Spleen (tissue), 11 donors: Measurements from ENCODE around the gene AGBL3. TPM values are rescaled to one million over a fixed set of nuclear protein-coding genes. Genes with fewer than 3 reads are reported as not detected.

Experiments
- DNase-seq: peaks from one replicate; pipeline ENCODE4 v3.0.0-alpha.2; 2020
- H3K27ac ChIP-seq, 8 donors: fragments of 200-600 bp; sonication (generic) in 7 of 8; 1 replicate in 4 of 8; 2 replicates in 4 of 8; pipeline versions ENCODE4 v1.5.0 to v1.8.0; 2016 to 2021; ENCODE audit warnings: inconsistent platforms in 4 of 8, mild to moderate bottlenecking in 4 of 8, moderate library complexity in 1 of 8
- H3K27me3 ChIP-seq, 7 donors: fragments of 200-600 bp; sonication (generic) in 6 of 7; replicated peaks in 1 of 7; 1 replicate in 4 of 7; 2 replicates in 3 of 7; pipeline versions ENCODE4 v1.5.0 to v1.8.0; 2016 to 2021; ENCODE audit warnings: inconsistent platforms in 3 of 7, mild to moderate bottlenecking in 1 of 7
- H3K36me3 ChIP-seq, 6 donors: fragments of 200-600 bp; sonication (generic) in 5 of 6; 1 replicate in 4 of 6; 2 replicates in 2 of 6; pipeline versions ENCODE4 v1.5.0 to v1.8.0; 2016 to 2021; ENCODE audit warnings: inconsistent platforms in 2 of 6
- H3K4me1 ChIP-seq, 6 donors: fragments of 200-600 bp; sonication (generic) in 5 of 6; 1 replicate in 3 of 6; 2 replicates in 3 of 6; pipeline versions ENCODE4 v1.5.0 to v1.8.0; 2016 to 2021; ENCODE audit warnings: inconsistent platforms in 3 of 6
- H3K4me3 ChIP-seq, 8 donors: fragments of 200-600 bp; sonication (generic) in 7 of 8; 1 replicate in 4 of 8; 2 replicates in 4 of 8; pipeline versions ENCODE4 v1.5.0 to v1.8.0; 2016 to 2021; ENCODE audit warnings: inconsistent platforms in 4 of 8, mild to moderate bottlenecking in 4 of 8, moderate library complexity in 2 of 8
- H3K9me3 ChIP-seq, 8 donors: fragments of 200-600 bp; sonication (generic) in 7 of 8; 1 replicate in 4 of 8; 2 replicates in 4 of 8; pipeline versions ENCODE4 v1.5.0 to v1.8.0; 2016 to 2021; ENCODE audit warnings: inconsistent platforms in 4 of 8
- POLR2A ChIP-seq, 3 donors: fragments of 450-650 bp; IDR thresholded peaks; one replicate each; pipeline ENCODE4 v1.5.1; 2017; ENCODE audit warnings: antibody characterized with exemption in 3 of 3, mild to moderate bottlenecking in 1 of 3
- POLR2AphosphoS5 ChIP-seq, 3 donors: sonication (generic); formaldehyde crosslinking; IDR thresholded peaks; one replicate each; pipeline ENCODE4 v1.5.1; 2017; ENCODE audit warnings: antibody characterized with exemption in 3 of 3
- WGBS, 5 donors: extraction: QIAGEN DNeasy Blood & Tissue Kit in 3 of 5; methylation state at CpG; one replicate each; pipeline versions ENCODE4 v1.1.5 to v1.1.7; 2013 to 2018; 5-methylcytosine and 5-hydroxymethylcytosine counted together
- intact Hi-C: fragments of 100-400 bp; cut with DNase I; formaldehyde crosslinking; loops from one replicate; pipeline ENCODE4 v1.15.0; 2023; ENCODE audit warnings: low total_unique reads
- polyA plus RNA-seq, 3 donors: library from polyadenylated mRNA; stranded (reverse); fragments of 200-250 nt; gene quantifications; one replicate each; pipeline ENCODE4 v1.2.1, GENCODE V29; 2013
- total RNA-seq, 7 donors: library from RNA; depleted of rRNA in 3 of 7; stranded (reverse); fragments of >200 nt in 3 of 7; fragmentation: NEBNext Ultra II Directional in 4 of 7; extraction: Animal tissue kit (Norgen Biotek cat#: 25700) in 4 of 7; gene quantifications; one replicate each; pipeline versions ENCODE4 v1.1.0 to v1.2.1, GENCODE V29; 2016 to 2021
- TF ChIP-seq, protein P1 (sequence below), 11 experiments: fragments of 200-600 bp in 7 of 11; fragments of 450-650 bp in 4 of 11; sonication (generic) in 4 of 11; IDR thresholded peaks in 8 of 11; conservative IDR thresholded peaks in 3 of 11; 1 replicate in 7 of 11; 2 replicates in 4 of 11; pipeline versions ENCODE4 v1.4.0 to v1.8.0; 2016 to 2021; ENCODE audit warnings: antibody characterized with exemption in 11 of 11, inconsistent platforms in 4 of 11, mild to moderate bottlenecking in 1 of 11
- donor health status: healthy with polysubstance abuse.
- donor health status: DM: no; HTN: no; CAD: no; lungs with moderate emphysema.
- donor health status: DM: no; HTN: no; CAD: no.
- donor health status: Bipolar disorder and iron deficiency.
- donor health status: healthy.
- donor health status: DM: no; HTN: no; CAD: no.
- donor health status: DM: yes; HTN: yes; CAD: no.

Gene AGBL3
- total and polyA plus RNA-seq, 10 donors: 1.2 to 12.9 (median 4.9) TPM

GRCh38 chr7:135094472-135095237, 108.3 kb downstream of the AGBL3 start:
- Histone ChIP-seq H3K36me3 (no peaks in the 10 kb centered on the region), H3K4me1 (no peaks in the 10 kb centered on the region), H3K27me3 (no peaks in the 10 kb centered on the region), H3K27ac (no peak overlapping the region), H3K9me3 (peaks cover 0 to 3% (median 0%) of the 10 kb centered on the region in 8 donors), H3K4me3 (no peak overlapping the region)
- intact Hi-C loops: no loop called here
- no peak for DNase-seq
- TF ChIP-seq POLR2AphosphoS5 (IDR thresholded peaks at IDR 0.05) (no peak), POLR2A (IDR thresholded peaks at IDR 0.05) (no peak)
- TF ChIP-seq, protein P1, sequence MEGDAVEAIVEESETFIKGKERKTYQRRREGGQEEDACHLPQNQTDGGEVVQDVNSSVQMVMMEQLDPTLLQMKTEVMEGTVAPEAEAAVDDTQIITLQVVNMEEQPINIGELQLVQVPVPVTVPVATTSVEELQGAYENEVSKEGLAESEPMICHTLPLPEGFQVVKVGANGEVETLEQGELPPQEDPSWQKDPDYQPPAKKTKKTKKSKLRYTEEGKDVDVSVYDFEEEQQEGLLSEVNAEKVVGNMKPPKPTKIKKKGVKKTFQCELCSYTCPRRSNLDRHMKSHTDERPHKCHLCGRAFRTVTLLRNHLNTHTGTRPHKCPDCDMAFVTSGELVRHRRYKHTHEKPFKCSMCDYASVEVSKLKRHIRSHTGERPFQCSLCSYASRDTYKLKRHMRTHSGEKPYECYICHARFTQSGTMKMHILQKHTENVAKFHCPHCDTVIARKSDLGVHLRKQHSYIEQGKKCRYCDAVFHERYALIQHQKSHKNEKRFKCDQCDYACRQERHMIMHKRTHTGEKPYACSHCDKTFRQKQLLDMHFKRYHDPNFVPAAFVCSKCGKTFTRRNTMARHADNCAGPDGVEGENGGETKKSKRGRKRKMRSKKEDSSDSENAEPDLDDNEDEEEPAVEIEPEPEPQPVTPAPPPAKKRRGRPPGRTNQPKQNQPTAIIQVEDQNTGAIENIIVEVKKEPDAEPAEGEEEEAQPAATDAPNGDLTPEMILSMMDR (IDR thresholded peaks at IDR 0.05 in 8 of 11, conservative IDR thresholded peaks at IDR 0.05 in 3 of 11): no peak
- 86 to 91% (median 88%) methylated on average over 2 of the region's 2 CpGs for WGBS, 5 donors

DNA sequence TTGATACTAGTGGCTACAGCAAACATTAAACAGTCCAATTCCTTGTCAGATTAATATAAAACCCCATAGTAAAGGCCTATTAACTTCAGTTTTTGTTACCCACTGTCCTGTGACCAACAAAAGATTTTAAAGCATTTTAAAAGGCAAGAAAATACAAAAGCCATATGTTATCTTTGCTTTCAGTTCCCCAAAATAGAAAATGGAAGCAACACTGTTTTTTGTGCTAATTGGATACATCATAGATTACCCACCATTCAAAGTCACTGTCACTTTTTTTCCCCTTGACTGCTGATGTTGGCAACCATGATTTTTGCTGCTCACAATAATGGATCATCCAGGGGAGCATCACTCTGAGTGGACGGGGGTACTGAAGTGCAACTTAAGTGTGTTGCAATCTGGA, 109.1 kb downstream of the AGBL3 start:
- intact Hi-C loops: no loop called here
- no peak for TF ChIP-seq POLR2AphosphoS5 (IDR thresholded peaks at IDR 0.05)
- no peak for TF ChIP-seq POLR2A (IDR thresholded peaks at IDR 0.05)
- TF ChIP-seq, protein P1 (IDR thresholded peaks at IDR 0.05 in 8 of 11, conservative IDR thresholded peaks at IDR 0.05 in 3 of 11): no peak
- 81 to 93% (median 92%) methylated on average over 1 of the region's 1 CpG for WGBS, 5 donors
- Histone ChIP-seq H3K9me3 (no peaks in the 10 kb centered on the region), H3K4me3 (no peak overlapping the region), H3K27me3 (no peaks in the 10 kb centered on the region), H3K4me1 (no peaks in the 10 kb centered on the region), H3K36me3 (no peaks in the 10 kb centered on the region), H3K27ac (no peak overlapping the region)
- DNase-seq: no peak

DNA sequence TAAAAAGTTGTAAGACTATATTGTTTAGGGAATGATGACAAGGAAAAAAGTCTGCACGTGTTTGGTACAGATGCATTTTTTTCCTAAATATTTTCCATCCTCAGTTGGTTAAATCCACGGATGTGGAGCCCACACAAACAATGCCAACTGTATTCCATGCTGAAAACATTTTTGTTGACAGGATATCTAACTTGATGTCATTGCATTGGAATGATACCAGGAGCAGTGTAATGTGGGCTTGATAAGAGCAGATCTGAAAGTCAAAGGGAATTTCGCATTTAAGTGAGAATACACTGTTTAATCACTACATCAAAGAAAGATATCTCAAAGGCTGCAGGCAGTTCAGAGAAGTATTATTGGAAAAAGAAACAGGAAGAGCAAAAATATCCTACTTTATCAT, 112.1 kb downstream of the AGBL3 start:
- H3K9me3 ChIP-seq: peaks cover 0 to 5% (median 0%) of the 10 kb centered on the region in 8 donors
- intact Hi-C loops: no loop called here
- WGBS, 5 donors: 61 to 72% (median 64%) methylated on average over 3 of the region's 3 CpGs
- no peaks in the 10 kb centered on the region for H3K36me3 ChIP-seq
- no peaks in the 10 kb centered on the region for H3K27me3 ChIP-seq
- TF ChIP-seq, protein P1 (IDR thresholded peaks at IDR 0.05 in 8 of 11, conservative IDR thresholded peaks at IDR 0.05 in 3 of 11): no peak
- no peak for TF ChIP-seq POLR2A (IDR thresholded peaks at IDR 0.05)
- TF ChIP-seq POLR2AphosphoS5 (IDR thresholded peaks at IDR 0.05): no peak
- H3K27ac ChIP-seq: no peak overlapping the region
- no peak overlapping the region for H3K4me3 ChIP-seq
- DNase-seq: no peak
- H3K4me1 ChIP-seq: no peaks in the 10 kb centered on the region

- Histone ChIP-seq H3K9me3 (peaks cover 0 to 10% (median 0%) of the 10 kb centered on the region in 8 donors), H3K4me1 (no peaks in the 10 kb centered on the region), H3K36me3 (no peaks in the 10 kb centered on the region), H3K4me3 (no peak overlapping the region), H3K27ac (no peak overlapping the region), H3K27me3 (no peaks in the 10 kb centered on the region)
- intact Hi-C loops: no loop called here
- DNase-seq: no peak
- TF ChIP-seq, protein P1 (IDR thresholded peaks at IDR 0.05 in 8 of 11, conservative IDR thresholded peaks at IDR 0.05 in 3 of 11): no peak
- no peak for TF ChIP-seq POLR2A (IDR thresholded peaks at IDR 0.05)
- TF ChIP-seq POLR2AphosphoS5 (IDR thresholded peaks at IDR 0.05): no peak
Measured at GRCh38 chr7:135100856-135101255, 114.5 kb downstream of the AGBL3 start.
